Measurements from ENCODE around the gene FCHO1. TPM values are rescaled to one million over a fixed set of nuclear protein-coding genes. Genes with fewer than 3 reads are reported as not detected.

The FCHO1 gene
- total RNA-seq, 1 experiment from 2014 or later = 4.6 TPM

DNA sequence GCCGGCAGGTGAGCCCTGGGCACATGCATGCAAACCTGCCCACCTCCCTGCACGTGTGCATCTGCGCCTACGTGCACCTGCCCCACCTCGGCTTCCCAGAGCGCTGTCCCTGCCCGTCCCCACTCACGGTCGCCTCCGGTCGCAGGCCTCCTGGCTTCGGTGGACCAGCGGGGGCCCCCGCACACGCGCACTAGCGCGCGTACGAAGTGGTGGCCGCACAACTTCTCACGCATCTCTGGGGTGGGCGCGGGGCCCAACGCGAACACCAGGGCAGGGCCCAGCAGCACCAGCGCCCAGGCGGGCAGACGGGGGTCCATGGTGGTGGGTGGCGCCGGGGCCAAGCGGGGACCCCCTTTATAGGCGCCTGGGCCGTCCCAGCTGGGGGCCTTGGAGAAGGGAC is 69.9 kb downstream of the FCHO1 start, which contains the start of gene INSL3:
Gene INSL3, minus strand, starts transcription at position 330 of the 400 bp plus-strand sequence. Its CDS starts 13 bp downstream, at position 317.
- no peak for DNase-seq (ENCODE audit: extremely low read depth, low read depth)

- DNase-seq (ENCODE audit: extremely low read depth, low read depth) = no peak
Measured at GRCh38 chr19:17824339-17824738, 73.1 kb downstream of the FCHO1 start.

GRCh38 chr19:17826508-17827056 is 75.3 kb downstream of the FCHO1 start:
- no peak for DNase-seq (ENCODE audit: extremely low read depth, low read depth)

GRCh38 chr19:17829855-17830566 is 78.7 kb downstream of the FCHO1 start:
- peak; percentile 65 for DNase-seq (ENCODE audit: extremely low read depth, low read depth)

- peak; percentile 80 for DNase-seq (ENCODE audit: extremely low read depth, low read depth)
Measured at GRCh38 chr19:17830567-17831418, 79.5 kb downstream of the FCHO1 start.

DNA sequence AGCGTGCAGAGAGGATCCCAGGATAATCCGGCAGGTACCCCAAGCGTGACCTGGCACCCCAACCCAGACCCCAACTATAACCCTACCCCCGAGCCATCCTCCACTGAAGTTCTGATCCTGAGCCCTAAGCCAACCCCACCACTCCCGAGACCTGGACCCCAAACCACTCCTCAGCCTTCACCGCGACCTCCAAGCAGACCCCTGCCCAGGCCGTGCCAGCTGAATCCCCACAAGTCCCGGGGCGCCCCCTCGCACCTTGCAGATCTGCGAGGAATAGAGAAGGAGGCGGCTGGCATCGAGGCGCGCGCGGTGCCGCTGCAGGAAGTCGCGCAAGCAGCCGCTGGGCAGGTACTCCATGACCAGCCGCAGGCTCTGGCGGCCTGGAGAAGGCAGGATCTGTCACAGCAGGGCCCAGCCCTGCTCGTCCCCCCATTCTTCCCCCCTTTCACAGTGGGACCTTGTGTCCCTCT is 80.2 kb downstream of the FCHO1 start:
- no peak for DNase-seq (ENCODE audit: extremely low read depth, low read depth)

DNA sequence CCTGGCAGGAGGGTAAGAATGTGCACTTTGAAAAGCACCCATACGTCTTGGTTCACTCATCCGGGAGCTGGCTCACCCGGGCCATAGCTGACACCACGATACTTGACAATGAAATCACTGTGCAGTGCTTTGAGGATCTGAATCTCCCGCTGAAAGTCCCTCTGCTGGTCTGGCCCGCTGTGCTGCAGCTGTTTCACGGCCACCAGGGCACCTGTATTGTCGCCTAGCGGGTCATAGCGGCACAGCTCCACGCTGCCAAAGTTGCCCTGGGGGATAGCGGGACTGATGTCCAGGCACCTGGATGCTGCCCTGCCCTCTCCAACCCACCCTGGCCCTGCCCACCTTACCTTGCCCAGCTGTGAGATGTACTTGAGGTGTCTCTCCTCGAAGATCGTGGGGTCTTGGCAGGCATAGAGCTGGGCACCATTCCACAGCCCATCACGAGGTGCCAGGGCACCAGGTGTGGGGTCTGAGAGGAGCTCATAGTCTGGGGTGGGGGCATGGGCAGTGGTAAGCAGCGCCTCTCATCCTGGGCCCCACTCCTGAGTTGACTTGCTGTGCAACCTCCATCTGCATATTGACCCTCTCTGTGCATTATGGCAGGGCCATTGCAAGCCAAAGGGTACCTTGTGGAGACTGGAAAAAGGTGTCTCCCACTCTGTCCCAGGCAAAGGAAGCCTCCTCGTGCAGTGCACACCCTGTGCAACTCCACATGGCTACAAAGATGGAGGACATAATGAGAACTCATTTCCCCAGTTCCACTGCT is 81.3 kb downstream of the FCHO1 start:
- no peak for DNase-seq (ENCODE audit: extremely low read depth, low read depth)

GRCh38 chr19:17834350-17835181 is 83.3 kb downstream of the FCHO1 start:
- DNase-seq (ENCODE audit: extremely low read depth, low read depth) = no peak

GRCh38 chr19:17835182-17836006 is 84.1 kb downstream of the FCHO1 start:
- DNase-seq (ENCODE audit: extremely low read depth, low read depth) = no peak

- no peak for DNase-seq (ENCODE audit: extremely low read depth, low read depth)
Measured at GRCh38 chr19:17836530-17836929, 85.3 kb downstream of the FCHO1 start.

DNA sequence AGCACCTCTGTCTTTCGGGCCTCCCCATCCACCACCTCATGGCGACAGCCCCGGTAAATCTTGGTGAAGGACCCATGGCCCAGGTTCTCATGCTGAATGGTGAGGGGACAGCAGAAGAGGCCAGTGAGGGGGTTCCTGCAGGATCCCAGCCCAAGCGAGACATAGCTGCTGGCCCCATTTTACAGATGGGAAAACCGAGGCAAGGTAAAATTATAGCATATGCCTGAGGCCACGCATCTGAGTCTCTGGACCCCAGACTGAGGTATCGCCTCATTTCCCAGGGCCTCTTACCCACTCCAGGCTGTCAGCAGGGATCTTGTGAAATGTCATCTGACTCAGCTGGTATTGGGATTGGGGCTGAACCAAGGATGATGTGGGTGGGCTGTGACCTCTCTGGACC is 86.7 kb downstream of the FCHO1 start:
- DNase-seq (ENCODE audit: extremely low read depth, low read depth) = no peak

Other genes starting within 250 kb of the FCHO1 start
- 46.0 and 60.8 TPM in 2 replicates for gene PGLS, start 239.8 kb upstream of the FCHO1 start, total RNA-seq (2014; rRNA removed; shearing (Covaris generic))
- gene COLGALT1, start 195.8 kb upstream of the FCHO1 start, total RNA-seq (2014; rRNA removed; shearing (Covaris generic)) = 38.8 and 41.4 TPM in 2 replicates
- 0.69 and 0.84 TPM in 2 replicates for gene UNC13A, start 63.1 kb upstream of the FCHO1 start, total RNA-seq (2014; rRNA removed; shearing (Covaris generic))
- gene MAP1S, start 32.0 kb upstream of the FCHO1 start, total RNA-seq (2014; rRNA removed; shearing (Covaris generic)) = 10.4 and 10.5 TPM in 2 replicates
- gene B3GNT3, start 43.7 kb downstream of the FCHO1 start, total RNA-seq (2014; rRNA removed; shearing (Covaris generic)) = 0.05 TPM in 1 of 2 replicates, not detected in the other
- gene INSL3, start 70.0 kb downstream of the FCHO1 start, total RNA-seq (2014; rRNA removed; shearing (Covaris generic)) = not detected in 2 replicates
- 1.1 and 1.4 TPM in 2 replicates for gene JAK3, start 96.5 kb downstream of the FCHO1 start, total RNA-seq (2014; rRNA removed; shearing (Covaris generic))
- 1,987 and 2,181 TPM in 2 replicates for gene RPL18A, start 108.4 kb downstream of the FCHO1 start, total RNA-seq (2014; rRNA removed; shearing (Covaris generic))
- gene SLC5A5, start 120.5 kb downstream of the FCHO1 start, total RNA-seq (2014; rRNA removed; shearing (Covaris generic)) = 0.02 TPM in 1 of 2 replicates, not detected in the other
- 32.3 and 45.4 TPM in 2 replicates for gene CCDC124, start 181.5 kb downstream of the FCHO1 start, total RNA-seq (2014; rRNA removed; shearing (Covaris generic))
- gene KCNN1, start 215.6 kb downstream of the FCHO1 start, total RNA-seq (2014; rRNA removed; shearing (Covaris generic)) = 0.10 TPM in 1 of 2 replicates, not detected in the other